GM19240 (cell line): Measurements from ENCODE around the gene MLXIP.
"Not testable (repeated sequence)": the region's sequence is repeated elsewhere in the genome, so short reads cannot be mapped to it uniquely, and the experiment has no call there.

Source experiments
- DNase-seq: peaks from one replicate; pipeline ENCODE4 v3.0.0; 2011; ENCODE audit warnings: low spot score; ENCODE audit not compliant: insufficient read length

Gene MLXIP

DNA sequence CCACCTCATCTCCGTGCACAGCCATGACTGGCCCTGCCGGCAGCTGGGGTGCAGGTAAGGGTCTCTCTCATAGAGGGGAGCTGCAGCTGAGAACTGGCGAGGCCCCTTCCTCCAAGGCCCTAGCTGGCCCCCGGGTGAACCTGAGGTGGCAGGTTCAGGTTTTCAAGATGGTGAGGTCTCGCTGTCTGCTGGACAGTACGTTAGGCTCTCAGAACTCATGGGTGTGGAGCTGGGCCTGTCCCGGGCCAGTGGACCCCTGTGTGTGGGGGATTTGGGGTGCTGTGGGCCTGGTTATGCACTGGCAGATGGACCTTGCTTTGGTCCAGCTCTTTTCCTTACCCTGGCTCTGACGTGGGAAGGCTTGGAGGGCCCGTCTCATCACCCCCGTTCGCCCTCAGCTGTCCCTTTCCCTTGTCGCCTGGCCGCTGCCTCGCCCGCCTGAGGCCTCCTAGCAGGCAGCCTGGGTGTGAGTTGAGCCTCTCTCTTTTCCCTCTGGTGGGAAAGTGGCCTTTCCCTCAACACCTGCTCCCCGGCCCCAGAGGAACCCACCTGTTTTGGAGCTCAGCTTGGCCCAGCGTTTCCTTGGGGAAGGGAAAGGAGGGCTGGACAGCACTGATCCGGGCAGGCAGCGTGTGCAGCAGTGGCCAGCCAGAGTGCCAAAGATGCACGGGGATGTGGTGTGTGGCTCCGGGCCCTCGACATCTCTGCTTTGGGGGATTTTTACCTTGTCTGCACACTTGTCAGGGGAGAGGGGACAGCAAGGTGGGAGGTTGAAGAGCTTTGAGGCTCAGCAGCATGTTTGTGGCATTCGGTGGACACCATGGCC lies 67.2 kb downstream of the MLXIP start:
- no peak for DNase-seq

GRCh38 chr12:122147514-122148290 lies 69.1 kb downstream of the MLXIP start:
- no peak for DNase-seq

GRCh38 chr12:122148657-122149056 lies 70.1 kb downstream of the MLXIP start:
- DNase-seq, result no peak

DNA sequence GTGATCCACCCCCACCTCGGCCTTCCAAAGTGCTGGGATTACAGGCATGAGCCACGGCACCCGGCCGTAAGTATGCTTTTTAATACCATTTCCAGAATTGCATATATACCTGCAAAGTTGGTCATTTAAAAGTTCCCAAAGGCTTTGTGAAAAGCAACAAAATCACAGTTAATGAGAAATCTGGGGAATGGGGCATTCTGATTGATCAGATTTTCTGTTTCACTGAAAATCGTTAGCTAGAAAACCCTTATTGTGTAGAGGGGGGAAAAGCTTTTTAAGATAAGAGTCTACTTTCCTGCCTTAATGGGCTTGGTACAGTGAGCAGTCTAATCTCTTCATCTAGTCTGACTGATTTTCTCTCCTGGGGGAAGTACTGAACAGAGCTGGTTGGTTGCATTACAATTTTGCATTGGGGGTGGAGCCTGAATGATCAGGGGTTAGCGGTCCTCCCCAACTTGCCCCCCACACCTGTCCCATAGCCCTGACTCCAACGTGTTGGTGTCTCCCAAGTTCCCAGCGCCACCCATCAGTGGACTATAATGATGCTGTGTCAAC lies 71.6 kb downstream of the MLXIP start:
- no peak for DNase-seq

DNA sequence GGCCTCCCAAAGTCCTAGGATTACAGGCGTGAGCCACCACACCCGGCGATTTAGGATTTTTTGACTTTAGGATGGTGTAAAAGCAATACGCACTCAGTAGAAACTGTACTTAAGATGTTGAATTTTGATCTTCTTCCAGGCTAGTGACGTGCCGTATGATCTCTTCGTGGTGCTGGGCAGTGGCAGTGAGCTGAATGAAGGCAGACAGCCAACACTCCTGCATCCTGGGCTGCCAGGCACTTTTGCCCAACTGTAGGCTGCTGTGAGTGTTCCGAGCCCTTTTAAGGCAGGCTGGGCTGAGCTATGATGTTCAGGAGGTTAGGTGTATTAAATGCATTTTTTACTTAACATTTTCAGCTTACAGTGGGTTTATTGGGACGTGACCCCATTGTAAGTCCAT lies 74.2 kb downstream of the MLXIP start:
- DNase-seq, result no peak

DNA sequence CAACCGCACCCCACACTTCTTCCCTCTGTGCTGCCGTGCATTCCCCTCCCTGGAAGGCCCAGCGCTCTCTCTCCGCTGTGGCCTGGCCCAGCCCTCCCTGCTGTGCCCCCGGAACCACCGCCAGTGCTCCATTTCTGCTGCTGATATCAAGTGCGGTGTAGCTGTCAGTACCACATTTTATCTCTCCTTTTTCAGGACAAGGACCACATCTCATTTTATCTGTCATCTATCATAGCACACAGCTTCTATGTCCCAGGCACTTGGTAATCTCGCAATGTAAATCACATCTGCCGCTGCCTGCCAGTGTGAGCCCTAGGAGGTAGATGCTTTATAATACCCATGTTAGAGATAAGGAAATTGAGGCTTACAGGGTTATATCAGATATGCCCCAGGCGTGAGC lies 77.1 kb downstream of the MLXIP start:
- DNase-seq, result no peak

- DNase-seq, result no peak
These were observed 80.2 kb downstream of the MLXIP start for GRCh38 chr12:122158700-122159285.

- DNase-seq, result no peak
These were observed 81.3 kb downstream of the MLXIP start for GRCh38 chr12:122159882-122160281.

- DNase-seq, result no peak
These were observed 82.2 kb downstream of the MLXIP start for GRCh38 chr12:122160761-122161160.

DNA sequence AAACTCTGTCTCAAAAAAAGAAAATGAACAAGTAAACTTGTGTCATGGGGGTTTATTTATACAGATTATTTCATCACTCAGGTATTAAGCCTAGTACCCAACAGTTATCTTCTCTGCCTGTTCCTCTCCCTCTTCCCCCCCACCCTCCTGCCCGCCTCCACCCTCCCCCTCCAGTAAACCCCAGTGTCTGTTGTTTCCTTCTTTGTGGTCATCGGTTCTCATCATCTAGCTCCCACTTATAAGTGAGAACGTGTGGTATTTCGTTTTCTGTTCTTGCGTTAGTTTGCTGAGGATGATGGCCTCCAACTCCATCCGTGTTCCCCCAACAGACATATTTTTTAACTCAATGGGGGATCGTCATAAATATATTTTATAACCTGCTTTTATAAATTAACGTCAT lies 83.1 kb downstream of the MLXIP start:
- DNase-seq, result no peak

DNA sequence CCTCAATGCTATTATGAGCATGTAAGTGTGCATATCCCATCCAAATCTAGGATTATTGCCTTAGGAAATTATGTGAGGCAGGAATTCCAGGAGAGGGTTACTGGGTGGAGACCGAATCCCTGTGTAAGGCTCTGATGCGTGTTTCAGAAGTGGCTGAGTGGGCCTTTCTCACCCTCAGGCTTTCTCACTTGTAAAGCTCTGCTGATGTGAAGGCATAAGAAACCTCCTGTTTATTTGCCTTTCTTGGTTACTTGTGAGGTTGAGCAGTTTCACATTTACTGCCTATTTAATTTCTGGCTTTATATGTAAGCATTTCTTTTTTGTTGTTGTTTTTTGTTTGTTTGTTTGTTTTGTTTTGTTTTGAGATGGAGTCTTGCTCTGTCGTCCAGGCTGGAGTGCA lies 84.4 kb downstream of the MLXIP start:
- DNase-seq, result no peak

- DNase-seq, result no peak
These were observed 88.1 kb downstream of the MLXIP start for GRCh38 chr12:122166422-122167349.

DNA sequence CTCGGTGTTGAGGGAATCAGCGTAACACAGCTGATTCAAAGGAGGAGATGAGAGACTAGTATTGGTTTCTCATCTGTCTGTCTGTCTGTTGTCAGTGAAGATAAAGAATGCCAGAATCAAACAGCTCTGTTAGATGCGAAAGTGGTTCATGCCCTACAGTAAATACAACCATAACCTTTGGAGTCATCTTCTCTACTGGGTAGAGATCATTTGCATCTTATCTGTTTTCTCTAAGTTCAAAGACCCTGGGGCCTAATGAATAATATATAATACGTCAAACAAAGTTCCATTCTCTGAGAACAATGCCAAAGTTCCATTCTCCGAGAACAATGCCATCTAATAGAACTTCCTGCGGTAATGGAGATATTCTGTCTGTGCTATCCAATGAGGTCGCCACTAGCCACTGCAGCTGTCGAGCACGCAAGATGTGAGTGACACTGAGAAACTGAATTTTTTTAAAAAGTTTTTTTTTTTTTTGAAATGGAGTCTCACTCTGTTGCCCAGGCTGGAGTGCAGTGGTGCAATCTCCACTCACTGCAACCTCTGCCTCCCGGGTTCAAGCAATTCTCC lies 88.9 kb downstream of the MLXIP start:
- DNase-seq, result no peak

DNA sequence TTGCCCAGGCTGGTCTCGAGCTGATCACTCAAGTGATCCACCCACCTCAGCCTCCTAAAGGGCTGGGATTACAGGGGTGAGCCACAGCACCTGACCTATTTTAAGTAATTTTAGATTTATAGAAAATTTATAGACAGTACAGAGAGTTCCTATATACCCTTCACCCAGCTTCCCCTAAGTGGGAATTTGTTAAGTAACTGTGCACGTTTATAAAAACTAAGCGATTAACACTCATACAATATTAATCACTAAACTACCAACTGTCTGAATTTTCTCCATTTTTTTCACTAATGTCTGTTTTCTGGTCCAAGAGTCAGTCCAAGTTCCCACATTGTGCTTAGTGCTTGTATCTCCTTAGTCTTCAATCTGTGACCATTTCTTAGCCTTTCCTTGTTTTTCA lies 89.9 kb downstream of the MLXIP start:
- no peak for DNase-seq

DNA sequence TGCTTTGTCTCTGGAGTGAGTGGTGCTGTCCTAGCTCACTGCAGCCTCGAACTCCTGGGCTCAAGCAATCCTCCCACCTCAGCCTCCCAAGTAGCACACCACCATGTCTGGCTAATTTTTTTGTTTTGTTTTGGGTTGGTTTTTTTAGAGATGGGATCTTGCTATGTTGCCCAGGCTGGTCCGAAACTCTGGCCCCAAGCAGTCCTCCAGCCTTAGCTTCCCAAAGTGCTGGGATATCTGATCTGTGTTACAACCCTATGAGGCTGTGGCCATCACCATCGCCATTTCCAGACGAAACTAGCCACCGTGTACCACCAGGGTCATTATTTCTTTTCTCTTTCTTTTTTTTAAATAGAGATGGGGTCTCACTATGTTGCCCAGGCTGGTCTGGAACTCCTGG lies 92.8 kb downstream of the MLXIP start:
- DNase-seq, result no peak

- no peak for DNase-seq
These were observed 93.8 kb downstream of the MLXIP start for GRCh38 chr12:122172262-122172939.

GRCh38 chr12:122174155-122174845 lies 95.7 kb downstream of the MLXIP start, which contains the start of gene IL31:
Gene IL31, minus strand, starts transcription at chr12:122174221. Its CDS starts 49 bp downstream, at chr12:122174172.
- no peak for DNase-seq

- not testable (repeated sequence) for DNase-seq
These were observed 97.9 kb downstream of the MLXIP start for GRCh38 chr12:122176473-122176872.

DNA sequence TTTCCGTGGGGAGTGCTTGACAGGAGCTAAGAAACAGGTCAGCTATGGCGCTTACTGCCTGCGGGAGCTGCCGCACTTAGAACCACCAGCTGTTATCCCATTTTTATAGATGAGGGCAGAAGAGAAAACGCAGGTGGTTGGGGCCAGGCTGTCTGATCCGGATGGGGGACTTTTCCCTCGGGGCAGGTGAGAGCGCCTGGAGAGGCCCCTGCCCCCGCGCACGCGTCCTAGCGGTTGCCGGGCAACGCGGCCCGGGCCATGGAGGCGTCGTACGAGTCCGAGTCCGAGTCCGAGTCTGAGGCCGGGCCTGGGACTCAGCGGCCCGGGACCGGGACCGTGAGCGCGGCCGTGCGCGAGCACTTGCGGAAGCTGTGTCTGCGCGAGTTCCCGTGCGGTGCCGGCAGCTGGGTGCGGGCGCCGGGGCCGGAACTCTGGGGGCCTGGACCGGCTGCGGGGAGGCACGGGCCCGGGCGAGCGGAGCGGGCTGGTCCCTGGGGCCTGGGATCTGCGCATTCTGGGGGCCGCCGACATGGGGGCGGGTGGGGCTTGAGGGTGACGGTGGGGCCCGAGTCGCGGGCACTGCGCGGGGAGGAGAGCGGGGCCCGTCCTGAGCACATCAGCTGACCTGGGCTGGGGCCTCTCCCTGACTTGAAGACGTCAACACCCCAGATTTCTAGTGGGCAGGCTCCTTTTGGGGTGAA lies 104.5 kb downstream of the MLXIP start, which contains the start of gene LRRC43:
Gene LRRC43 (plus strand): TSS at position 237 of the 701 bp plus-strand sequence. CDS start 22 bp downstream, at position 259.
- DNase-seq, result no peak
